DOHH2 (cell line): ENCODE measurements around the gene GMPR2.
A peak's percentile ranks its signal among the peaks of the same experiment; 100 is the strongest.

Source experiments
- H3F3A ChIP-seq: fragments of 200-600 bp; sonication (generic), shearing (Covaris generic); 2 replicates; pipeline ENCODE4 v1.6.0; 2016; ENCODE audit warnings: antibody characterized with exemption, mild to moderate bottlenecking; ENCODE audit not compliant: control insufficient read depth, insufficient read depth
- H3K27ac ChIP-seq: fragments of 200-600 bp; sonication (generic); 2 replicates; pipeline ENCODE4 v1.5.1; 2014; ENCODE audit warnings: low read depth, mild to moderate bottlenecking, low read length, moderate library complexity
- H3K27me3 ChIP-seq: fragments of 200-600 bp; sonication (generic); 2 replicates; pipeline ENCODE4 v1.6.1; 2014; ENCODE audit warnings: mild to moderate bottlenecking, low read length, mixed read lengths; ENCODE audit not compliant: control insufficient read depth
- H3K36me3 ChIP-seq: fragments of 200-600 bp; sonication (generic); 2 replicates; pipeline ENCODE4 v1.6.1; 2014; ENCODE audit warnings: mild to moderate bottlenecking, low read length, moderate library complexity, mixed read lengths; ENCODE audit not compliant: control insufficient read depth
- H3K4me1 ChIP-seq: fragments of 200-600 bp; sonication (generic); 2 replicates; pipeline ENCODE4 v1.6.1; 2014; ENCODE audit warnings: mild to moderate bottlenecking, low read length, mixed read lengths; ENCODE audit not compliant: control insufficient read depth
- H3K4me2 ChIP-seq: fragments of 200-600 bp; sonication (generic); 2 replicates; pipeline ENCODE4 v1.6.0; 2014; ENCODE audit warnings: mild to moderate bottlenecking, low read length, moderate library complexity
- H3K4me3 ChIP-seq: fragments of 200-600 bp; sonication (generic); 2 replicates; pipeline ENCODE4 v1.5.1; 2014; ENCODE audit warnings: mild to moderate bottlenecking, low read length, mixed read lengths
- H3K79me2 ChIP-seq: fragments of 200-600 bp; sonication (generic); 2 replicates; pipeline ENCODE4 v1.6.1; 2014; ENCODE audit warnings: mild to moderate bottlenecking, low read length, mixed read lengths; ENCODE audit not compliant: control insufficient read depth
- H3K9me2 ChIP-seq: fragments of 200-600 bp; sonication (generic); replicated peaks from 2 replicates; pipeline ENCODE4 v1.6.1; 2014; ENCODE audit warnings: mild to moderate bottlenecking, low read length, mixed read lengths; ENCODE audit not compliant: control insufficient read depth
- H3K9me3 ChIP-seq: fragments of 200-600 bp; sonication (generic); 2 replicates; pipeline ENCODE4 v1.6.1; 2014; ENCODE audit warnings: antibody characterized with exemption, low read length, mixed read lengths; ENCODE audit not compliant: control insufficient read depth, insufficient read depth
- H4K20me1 ChIP-seq: fragments of 200-600 bp; sonication (generic); 2 replicates; pipeline ENCODE4 v1.6.0; 2014; ENCODE audit warnings: low read depth, mild to moderate bottlenecking, antibody characterized with exemption, low read length, moderate library complexity; ENCODE audit not compliant: control insufficient read depth, insufficient read depth
- EZH2phosphoT487 ChIP-seq: fragments of 200-600 bp; sonication (generic); IDR thresholded peaks from 2 replicates; pipeline ENCODE4 v1.6.1; 2017; ENCODE audit warnings: borderline replicate concordance, mild to moderate bottlenecking, antibody characterized with exemption, low read length, moderate library complexity, mixed read lengths
- TF ChIP-seq, protein P1 (sequence below): fragments of 200-600 bp; sonication (generic); IDR thresholded peaks from one replicate; pipeline ENCODE4 v1.5.1; 2014; ENCODE audit warnings: antibody characterized with exemption, mild to moderate bottlenecking, low read depth, low read length; ENCODE audit not compliant: poor library complexity, severe bottlenecking

The GMPR2 gene

DNA sequence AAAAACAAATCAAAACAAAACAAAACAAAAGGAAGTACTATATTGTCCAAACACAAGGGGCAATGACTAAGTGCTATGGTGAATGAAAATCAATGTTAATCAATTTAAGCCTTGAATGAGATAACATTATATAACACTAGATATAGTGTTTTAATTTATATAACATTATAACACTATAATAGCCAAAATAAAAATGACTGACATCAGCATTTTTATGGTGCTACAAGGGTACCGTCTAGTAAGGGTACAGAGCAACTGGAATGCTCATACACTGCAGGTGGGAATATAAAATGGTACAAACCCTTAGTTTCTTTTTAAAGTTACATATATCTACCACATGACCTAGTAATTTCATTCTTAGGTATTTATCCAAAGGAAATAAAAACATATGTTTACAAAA lies 6.3 kb upstream of the GMPR2 start:
- H3K4me1 ChIP-seq = peaks cover 8% of the 10 kb centered on the region
- H3F3A ChIP-seq = peaks cover 8% of the 10 kb centered on the region; the same call in 1 of the 2 replicates
- no peak overlapping the region for H3K4me3 ChIP-seq
- peaks cover 31% of the 10 kb centered on the region for H3K36me3 ChIP-seq
- H3K27me3 ChIP-seq = no peaks in the 10 kb centered on the region
- peaks cover 83% of the 10 kb centered on the region for H3K79me2 ChIP-seq
- peaks cover 7% of the 10 kb centered on the region for H4K20me1 ChIP-seq
- H3K4me2 ChIP-seq = no peak overlapping the region
- TF ChIP-seq EZH2phosphoT487 = no peak
- TF ChIP-seq, protein P1, sequence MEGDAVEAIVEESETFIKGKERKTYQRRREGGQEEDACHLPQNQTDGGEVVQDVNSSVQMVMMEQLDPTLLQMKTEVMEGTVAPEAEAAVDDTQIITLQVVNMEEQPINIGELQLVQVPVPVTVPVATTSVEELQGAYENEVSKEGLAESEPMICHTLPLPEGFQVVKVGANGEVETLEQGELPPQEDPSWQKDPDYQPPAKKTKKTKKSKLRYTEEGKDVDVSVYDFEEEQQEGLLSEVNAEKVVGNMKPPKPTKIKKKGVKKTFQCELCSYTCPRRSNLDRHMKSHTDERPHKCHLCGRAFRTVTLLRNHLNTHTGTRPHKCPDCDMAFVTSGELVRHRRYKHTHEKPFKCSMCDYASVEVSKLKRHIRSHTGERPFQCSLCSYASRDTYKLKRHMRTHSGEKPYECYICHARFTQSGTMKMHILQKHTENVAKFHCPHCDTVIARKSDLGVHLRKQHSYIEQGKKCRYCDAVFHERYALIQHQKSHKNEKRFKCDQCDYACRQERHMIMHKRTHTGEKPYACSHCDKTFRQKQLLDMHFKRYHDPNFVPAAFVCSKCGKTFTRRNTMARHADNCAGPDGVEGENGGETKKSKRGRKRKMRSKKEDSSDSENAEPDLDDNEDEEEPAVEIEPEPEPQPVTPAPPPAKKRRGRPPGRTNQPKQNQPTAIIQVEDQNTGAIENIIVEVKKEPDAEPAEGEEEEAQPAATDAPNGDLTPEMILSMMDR = no peak
- H3K9me3 ChIP-seq = no peaks in the 10 kb centered on the region
- H3K27ac ChIP-seq = no peak overlapping the region
- H3K9me2 ChIP-seq = no peaks in the 10 kb centered on the region

DNA sequence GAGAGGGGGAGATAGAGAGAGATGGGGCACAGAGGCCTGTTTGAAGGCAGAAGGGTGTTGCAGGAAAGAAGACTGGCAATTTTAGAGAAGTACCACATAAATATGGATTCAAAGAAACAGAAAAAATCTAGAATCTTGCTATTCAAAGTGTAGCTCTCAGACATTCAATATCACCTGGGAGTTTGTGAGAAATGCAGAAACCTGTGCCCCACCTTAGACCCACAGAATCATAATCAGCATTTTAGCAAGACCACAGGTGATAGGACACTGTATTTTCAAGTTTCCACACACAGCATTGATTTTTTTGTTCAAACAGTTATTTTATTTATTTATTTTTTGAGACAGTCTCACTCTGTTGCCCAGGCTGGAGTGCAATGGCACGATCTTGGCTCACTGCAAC lies 3.8 kb upstream of the GMPR2 start:
- TF ChIP-seq EZH2phosphoT487 = no peak
- TF ChIP-seq, protein P1 = no peak

GRCh38 chr14:24231263-24232120 lies 1.2 kb upstream of the GMPR2 start:
- Histone ChIP-seq H3F3A (peaks cover 8% of the 10 kb centered on the region; the same call in 1 of the 2 replicates), H3K27me3 (no peaks in the 10 kb centered on the region), H3K9me2 (no peaks in the 10 kb centered on the region), H4K20me1 (peaks cover 3% of the 10 kb centered on the region; the same call in 1 of the 2 replicates), H3K4me3 (peak overlapping the region; percentile 81), H3K36me3 (peaks cover 52% of the 10 kb centered on the region), H3K4me1 (peaks cover 29% of the 10 kb centered on the region), H3K9me3 (no peaks in the 10 kb centered on the region), H3K4me2 (peak overlapping the region; percentile 83), H3K27ac (peak overlapping the region; percentile 65), H3K79me2 (peaks cover 80% of the 10 kb centered on the region)
- no peak for TF ChIP-seq EZH2phosphoT487
- TF ChIP-seq, protein P1 = no peak

More for the DNA sequence above, 3.8 kb upstream of the GMPR2 start:
- Histone ChIP-seq H3F3A (peaks cover 5% of the 10 kb centered on the region; the same call in 1 of the 2 replicates), H3K36me3 (peaks cover 39% of the 10 kb centered on the region), H3K9me2 (no peaks in the 10 kb centered on the region), H3K4me2 (no peak overlapping the region), H3K4me3 (no peak overlapping the region), H3K4me1 (peaks cover 17% of the 10 kb centered on the region), H3K27ac (no peak overlapping the region), H3K79me2 (peaks cover 88% of the 10 kb centered on the region), H4K20me1 (peaks cover 7% of the 10 kb centered on the region), H3K9me3 (no peaks in the 10 kb centered on the region), H3K27me3 (no peaks in the 10 kb centered on the region)
